ENCODE results near the gene TMCO4. TPM values are rescaled to one million over a fixed set of nuclear protein-coding genes. Genes with fewer than 3 reads are reported as not detected.

The TMCO4 gene
- total RNA-seq, 1 donor from 2014 or later = 12.1 TPM

GRCh38 chr1:19743180-19743579 lies 56.5 kb downstream of the TMCO4 start:
- Mint-ChIP-seq H3K27me3 (no peaks in the 10 kb centered on the region), H3K9me3 (no peaks in the 10 kb centered on the region), H3K4me1 (no peaks in the 10 kb centered on the region), H3K27ac (no peak overlapping the region), H3K4me3 (no peak overlapping the region), H3K36me3 (ENCODE audit: low read depth) (peaks cover 12% of the 10 kb centered on the region)
- intact Hi-C loops (cut with micrococcal nuclease) = no loop called here
- DNase-seq = no peak

- Mint-ChIP-seq H3K4me1 (no peaks in the 10 kb centered on the region), H3K36me3 (ENCODE audit: low read depth) (peaks cover 5% of the 10 kb centered on the region), H3K27ac (no peak overlapping the region), H3K4me3 (no peak overlapping the region), H3K27me3 (no peaks in the 10 kb centered on the region), H3K9me3 (no peaks in the 10 kb centered on the region)
- intact Hi-C loops (cut with micrococcal nuclease) = no loop called here
- DNase-seq = no peak
Measured at GRCh38 chr1:19739628-19740027, 60.1 kb downstream of the TMCO4 start.

- intact Hi-C loops (cut with micrococcal nuclease) = no loop called here
- Mint-ChIP-seq H3K27me3 (no peaks in the 10 kb centered on the region), H3K9me3 (no peaks in the 10 kb centered on the region), H3K27ac (no peak overlapping the region), H3K36me3 (ENCODE audit: low read depth) (peaks cover 3% of the 10 kb centered on the region), H3K4me3 (no peak overlapping the region), H3K4me1 (no peaks in the 10 kb centered on the region)
- DNase-seq = no peak
Measured at GRCh38 chr1:19738669-19739068, 61.0 kb downstream of the TMCO4 start.

GRCh38 chr1:19738076-19738475 lies 61.6 kb downstream of the TMCO4 start:
- H3K9me3 Mint-ChIP-seq = no peaks in the 10 kb centered on the region

GRCh38 chr1:19737104-19737825 lies 62.5 kb downstream of the TMCO4 start:
- Mint-ChIP-seq H3K27ac (no peak overlapping the region), H3K9me3 (no peaks in the 10 kb centered on the region), H3K36me3 (ENCODE audit: low read depth) (peaks cover 3% of the 10 kb centered on the region), H3K4me1 (no peaks in the 10 kb centered on the region), H3K4me3 (no peak overlapping the region), H3K27me3 (no peaks in the 10 kb centered on the region)
- intact Hi-C loops (cut with micrococcal nuclease) = no loop called here
- no peak for DNase-seq

More at GRCh38 chr1:19738076-19738475, 61.6 kb downstream of the TMCO4 start:
- intact Hi-C loops (cut with micrococcal nuclease) = no loop called here
- Mint-ChIP-seq H3K4me1 (no peaks in the 10 kb centered on the region), H3K27me3 (no peaks in the 10 kb centered on the region), H3K27ac (no peak overlapping the region), H3K36me3 (ENCODE audit: low read depth) (peaks cover 3% of the 10 kb centered on the region), H3K4me3 (no peak overlapping the region)
- DNase-seq = no peak

GRCh38 chr1:19735440-19736127 lies 64.1 kb downstream of the TMCO4 start:
- Mint-ChIP-seq H3K36me3 (ENCODE audit: low read depth) (peaks cover 5% of the 10 kb centered on the region), H3K4me3 (no peak overlapping the region), H3K27me3 (no peaks in the 10 kb centered on the region), H3K4me1 (no peaks in the 10 kb centered on the region), H3K27ac (no peak overlapping the region), H3K9me3 (peaks cover 4% of the 10 kb centered on the region)
- no peak for DNase-seq
- intact Hi-C loops (cut with micrococcal nuclease) = no loop called here

GRCh38 chr1:19734472-19734999 lies 65.2 kb downstream of the TMCO4 start:
- H3K36me3 Mint-ChIP-seq (ENCODE audit: low read depth) = peaks cover 11% of the 10 kb centered on the region
- no peak overlapping the region for H3K27ac Mint-ChIP-seq
- intact Hi-C loops (cut with micrococcal nuclease) = no loop called here
- H3K4me3 Mint-ChIP-seq = no peak overlapping the region
- H3K4me1 Mint-ChIP-seq = no peaks in the 10 kb centered on the region
- H3K27me3 Mint-ChIP-seq = no peaks in the 10 kb centered on the region
- H3K9me3 Mint-ChIP-seq = peaks cover 4% of the 10 kb centered on the region
- DNase-seq = no peak

GRCh38 chr1:19734056-19734455 lies 65.7 kb downstream of the TMCO4 start:
- H3K4me1 Mint-ChIP-seq = no peaks in the 10 kb centered on the region
- no peak overlapping the region for H3K27ac Mint-ChIP-seq
- intact Hi-C loops (cut with micrococcal nuclease) = no loop called here
- H3K4me3 Mint-ChIP-seq = no peak overlapping the region
- no peak for DNase-seq
- H3K27me3 Mint-ChIP-seq = no peaks in the 10 kb centered on the region
- H3K9me3 Mint-ChIP-seq = peaks cover 4% of the 10 kb centered on the region
- peaks cover 11% of the 10 kb centered on the region for H3K36me3 Mint-ChIP-seq (ENCODE audit: low read depth)

GRCh38 chr1:19733615-19734014 lies 66.1 kb downstream of the TMCO4 start:
- Mint-ChIP-seq H3K4me1 (no peaks in the 10 kb centered on the region), H3K27me3 (no peaks in the 10 kb centered on the region), H3K9me3 (peaks cover 4% of the 10 kb centered on the region), H3K36me3 (ENCODE audit: low read depth) (peaks cover 11% of the 10 kb centered on the region), H3K27ac (no peak overlapping the region), H3K4me3 (no peak overlapping the region)
- intact Hi-C loops (cut with micrococcal nuclease) = no loop called here
- no peak for DNase-seq

GRCh38 chr1:19731311-19731821 lies 68.3 kb downstream of the TMCO4 start:
- Mint-ChIP-seq H3K9me3 (peaks cover 4% of the 10 kb centered on the region), H3K36me3 (ENCODE audit: low read depth) (peaks cover 15% of the 10 kb centered on the region), H3K27ac (no peak overlapping the region), H3K4me3 (no peak overlapping the region), H3K4me1 (no peaks in the 10 kb centered on the region), H3K27me3 (no peaks in the 10 kb centered on the region)
- intact Hi-C loops (cut with micrococcal nuclease) = no loop called here
- no peak for DNase-seq

GRCh38 chr1:19730793-19731192 lies 68.9 kb downstream of the TMCO4 start:
- no peak for DNase-seq
- H3K36me3 Mint-ChIP-seq (ENCODE audit: low read depth) = peaks cover 15% of the 10 kb centered on the region
- no peak overlapping the region for H3K27ac Mint-ChIP-seq
- no peaks in the 10 kb centered on the region for H3K27me3 Mint-ChIP-seq
- H3K9me3 Mint-ChIP-seq = peaks cover 4% of the 10 kb centered on the region
- no peak overlapping the region for H3K4me3 Mint-ChIP-seq
- intact Hi-C loops (cut with micrococcal nuclease) = no loop called here
- H3K4me1 Mint-ChIP-seq = no peaks in the 10 kb centered on the region

- H3K27me3 Mint-ChIP-seq = no peaks in the 10 kb centered on the region
- no peak overlapping the region for H3K4me3 Mint-ChIP-seq
- intact Hi-C loops (cut with micrococcal nuclease) = no loop called here
- no peak overlapping the region for H3K27ac Mint-ChIP-seq
- H3K4me1 Mint-ChIP-seq = no peaks in the 10 kb centered on the region
- peaks cover 15% of the 10 kb centered on the region for H3K36me3 Mint-ChIP-seq (ENCODE audit: low read depth)
- DNase-seq = no peak
- peaks cover 4% of the 10 kb centered on the region for H3K9me3 Mint-ChIP-seq
Measured at GRCh38 chr1:19730232-19730631, 69.5 kb downstream of the TMCO4 start.

GRCh38 chr1:19728413-19729145 lies 71.1 kb downstream of the TMCO4 start:
- Mint-ChIP-seq H3K4me3 (no peak overlapping the region), H3K36me3 (ENCODE audit: low read depth) (peaks cover 15% of the 10 kb centered on the region), H3K4me1 (no peaks in the 10 kb centered on the region), H3K27me3 (no peaks in the 10 kb centered on the region), H3K27ac (no peak overlapping the region), H3K9me3 (peaks cover 4% of the 10 kb centered on the region)
- DNase-seq = no peak
- intact Hi-C loops (cut with micrococcal nuclease) = no loop called here

- H3K4me1 Mint-ChIP-seq = no peaks in the 10 kb centered on the region
- no peak overlapping the region for H3K27ac Mint-ChIP-seq
- H3K9me3 Mint-ChIP-seq = no peaks in the 10 kb centered on the region
- DNase-seq = no peak
- peaks cover 10% of the 10 kb centered on the region for H3K36me3 Mint-ChIP-seq (ENCODE audit: low read depth)
- intact Hi-C loops (cut with micrococcal nuclease) = no loop called here
- no peaks in the 10 kb centered on the region for H3K27me3 Mint-ChIP-seq
- H3K4me3 Mint-ChIP-seq = no peak overlapping the region
Measured at GRCh38 chr1:19725606-19726005, 74.1 kb downstream of the TMCO4 start.
